ENCODE measurements around the gene B4GALT3. TPM values are rescaled to one million over a fixed set of nuclear protein-coding genes. Genes with fewer than 3 reads are reported as not detected.
A peak's percentile ranks its signal among the peaks of the same experiment; 100 is the strongest.

The B4GALT3 gene
- total and polyA plus RNA-seq, 12 donors: 21.9 to 38.8 (median 29.8) TPM

GRCh38 chr1:161189036-161189435 is 11.7 kb upstream of the B4GALT3 start:
- no peak for TF ChIP-seq POLR2A (IDR thresholded peaks at IDR 0.05)
- TF ChIP-seq, protein P1, sequence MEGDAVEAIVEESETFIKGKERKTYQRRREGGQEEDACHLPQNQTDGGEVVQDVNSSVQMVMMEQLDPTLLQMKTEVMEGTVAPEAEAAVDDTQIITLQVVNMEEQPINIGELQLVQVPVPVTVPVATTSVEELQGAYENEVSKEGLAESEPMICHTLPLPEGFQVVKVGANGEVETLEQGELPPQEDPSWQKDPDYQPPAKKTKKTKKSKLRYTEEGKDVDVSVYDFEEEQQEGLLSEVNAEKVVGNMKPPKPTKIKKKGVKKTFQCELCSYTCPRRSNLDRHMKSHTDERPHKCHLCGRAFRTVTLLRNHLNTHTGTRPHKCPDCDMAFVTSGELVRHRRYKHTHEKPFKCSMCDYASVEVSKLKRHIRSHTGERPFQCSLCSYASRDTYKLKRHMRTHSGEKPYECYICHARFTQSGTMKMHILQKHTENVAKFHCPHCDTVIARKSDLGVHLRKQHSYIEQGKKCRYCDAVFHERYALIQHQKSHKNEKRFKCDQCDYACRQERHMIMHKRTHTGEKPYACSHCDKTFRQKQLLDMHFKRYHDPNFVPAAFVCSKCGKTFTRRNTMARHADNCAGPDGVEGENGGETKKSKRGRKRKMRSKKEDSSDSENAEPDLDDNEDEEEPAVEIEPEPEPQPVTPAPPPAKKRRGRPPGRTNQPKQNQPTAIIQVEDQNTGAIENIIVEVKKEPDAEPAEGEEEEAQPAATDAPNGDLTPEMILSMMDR (IDR thresholded peaks at IDR 0.05): no peak
- no peak overlapping the region for H3K27ac ChIP-seq
- no peak overlapping the region for H3K4me3 ChIP-seq
- 80 to 93% (median 91%) methylated on average over 5 of the region's 5 CpGs for WGBS, 4 donors
- H3K9me3 ChIP-seq (replicated peaks in 1 of 3): no peaks in the 10 kb centered on the region
- no peaks in the 10 kb centered on the region for H3K27me3 ChIP-seq
- no peaks in the 10 kb centered on the region for H3K36me3 ChIP-seq (replicated peaks in 1 of 2)
- intact Hi-C loops (cut with DNase I): no loop called here
- DNase-seq: no peak
- peaks cover 0 to 27% of the 10 kb centered on the region in 2 donors for H3K4me1 ChIP-seq (replicated peaks in 1 of 2)

DNA sequence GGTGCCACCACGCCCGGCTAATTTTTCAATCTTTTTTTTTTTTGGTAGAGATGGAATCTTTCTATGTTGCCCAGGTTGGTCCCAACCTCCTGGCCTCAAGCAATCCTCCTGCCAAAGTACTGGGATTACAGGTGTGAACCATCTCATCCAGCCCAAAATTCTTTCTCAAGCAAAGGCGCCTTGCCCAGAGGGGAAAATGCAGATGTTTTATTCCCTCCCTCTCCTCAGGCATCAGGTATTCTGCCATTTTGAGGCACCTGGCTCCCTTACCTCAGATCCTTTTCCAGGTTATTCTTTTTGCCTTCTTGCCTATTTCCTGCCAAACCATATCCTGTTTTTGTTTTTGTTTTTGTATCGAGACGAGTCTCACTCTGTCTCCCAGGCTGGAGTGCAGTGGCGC is 11.1 kb upstream of the B4GALT3 start:
- Histone ChIP-seq H3K27ac (no peak overlapping the region), H3K9me3 (replicated peaks in 1 of 3) (no peaks in the 10 kb centered on the region), H3K4me1 (replicated peaks in 1 of 2) (peaks cover 0 to 20% of the 10 kb centered on the region in 2 donors), H3K27me3 (no peaks in the 10 kb centered on the region), H3K4me3 (no peak overlapping the region), H3K36me3 (replicated peaks in 1 of 2) (no peaks in the 10 kb centered on the region)
- 65 to 76% (median 71%) methylated on average over 6 of the region's 6 CpGs for WGBS, 4 donors
- intact Hi-C loops (cut with DNase I): no loop called here
- TF ChIP-seq POLR2A (IDR thresholded peaks at IDR 0.05): no peak
- TF ChIP-seq, protein P1 (IDR thresholded peaks at IDR 0.05): no peak
- no peak for DNase-seq

DNA sequence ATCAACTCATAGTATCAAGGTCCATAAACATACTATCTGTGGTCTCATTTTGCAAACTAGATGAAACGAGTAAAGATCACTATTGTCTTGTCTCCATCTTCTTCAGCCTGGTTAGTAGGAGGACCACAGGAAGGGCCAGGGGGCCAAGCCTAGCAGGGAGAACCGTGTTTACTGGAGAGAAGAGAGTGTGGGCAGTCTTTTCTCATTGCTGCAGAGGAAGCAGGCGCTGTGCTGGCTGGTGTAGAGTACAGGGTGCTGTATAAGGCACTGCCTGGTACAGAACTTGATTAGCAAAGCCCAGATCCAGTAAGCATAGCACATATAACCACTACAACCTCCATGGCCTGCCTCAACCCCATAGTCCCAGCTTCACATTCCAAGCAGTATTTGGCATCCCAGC is 10.0 kb upstream of the B4GALT3 start:
- H3K9me3 ChIP-seq (replicated peaks in 1 of 3): no peaks in the 10 kb centered on the region
- WGBS, 4 donors: 66 to 81% (median 72%) methylated on average over 3 of the region's 3 CpGs
- intact Hi-C loops (cut with DNase I): no loop called here
- no peaks in the 10 kb centered on the region for H3K36me3 ChIP-seq (replicated peaks in 1 of 2)
- no peak for TF ChIP-seq POLR2A (IDR thresholded peaks at IDR 0.05)
- TF ChIP-seq, protein P1 (IDR thresholded peaks at IDR 0.05): no peak
- H3K27ac ChIP-seq: no peak overlapping the region
- no peaks in the 10 kb centered on the region for H3K27me3 ChIP-seq
- H3K4me1 ChIP-seq (replicated peaks in 1 of 2): peaks cover 0 to 12% of the 10 kb centered on the region in 2 donors
- H3K4me3 ChIP-seq: no peak overlapping the region
- DNase-seq: no peak

DNA sequence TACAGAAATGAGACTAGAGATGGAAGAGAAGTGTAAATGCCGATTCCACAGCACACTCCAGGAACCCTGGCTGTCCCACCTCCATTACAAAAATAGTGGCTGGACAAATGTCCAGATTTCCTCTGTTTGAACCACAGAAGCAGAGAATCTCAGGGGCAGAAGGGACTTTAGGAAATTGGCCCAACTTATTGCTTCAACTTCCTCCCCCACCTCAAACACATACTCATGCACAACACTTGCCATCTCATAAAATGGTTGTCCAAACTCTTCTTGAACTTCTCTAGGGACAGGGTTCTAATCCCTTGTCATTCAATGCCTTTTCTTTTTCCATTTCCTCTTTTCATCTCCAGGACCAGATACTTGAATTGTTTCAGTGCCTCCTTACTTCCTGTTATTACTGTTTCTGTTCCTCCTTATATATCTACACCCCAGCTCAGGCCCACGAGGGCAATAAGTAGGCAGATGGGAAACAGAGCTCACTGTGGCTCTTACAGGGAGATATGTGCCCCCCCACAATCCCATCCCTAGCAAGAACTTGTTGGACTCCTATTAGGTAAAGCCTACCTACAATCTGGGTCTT is 8.5 kb upstream of the B4GALT3 start:
- Histone ChIP-seq H3K4me3 (no peak overlapping the region), H3K27ac (peak overlapping the region in 3 of 5 donors; percentile 19 to 88 (median 84)), H3K36me3 (replicated peaks in 1 of 2) (no peaks in the 10 kb centered on the region), H3K27me3 (no peaks in the 10 kb centered on the region), H3K4me1 (replicated peaks in 1 of 2) (peaks cover 0 to 12% of the 10 kb centered on the region in 2 donors), H3K9me3 (replicated peaks in 1 of 3) (no peaks in the 10 kb centered on the region)
- intact Hi-C loops (cut with DNase I): no loop called here
- WGBS, 4 donors: 32 to 52% (median 45%) methylated on average over 2 of the region's 2 CpGs
- no peak for TF ChIP-seq POLR2A (IDR thresholded peaks at IDR 0.05)
- TF ChIP-seq, protein P1 (IDR thresholded peaks at IDR 0.05): no peak
- no peak for DNase-seq
